GM20000 (cell line): ENCODE results near the gene RPS19BP1.

Source experiments
- DNase-seq: peaks from one replicate; pipeline ENCODE4 v3.0.0; 2012; ENCODE audit warnings: low spot score
- TF ChIP-seq, protein P1 (sequence below): IDR thresholded peaks from 2 replicates; pipeline ENCODE4 v1.5.1; 2012; ENCODE audit warnings: mild to moderate bottlenecking, control low read depth; ENCODE audit errors: extremely low read depth, missing control alignments

Gene RPS19BP1

GRCh38 chr22:39520226-39521105 lies 12.1 kb downstream of the RPS19BP1 start, which contains the start of gene ATF4:
Gene ATF4 (plus strand): TSS chr22:39520562. CDS start chr22:39521446, 884 bp downstream.
- DNase-seq, result peak; percentile 89
- TF ChIP-seq, protein P1, sequence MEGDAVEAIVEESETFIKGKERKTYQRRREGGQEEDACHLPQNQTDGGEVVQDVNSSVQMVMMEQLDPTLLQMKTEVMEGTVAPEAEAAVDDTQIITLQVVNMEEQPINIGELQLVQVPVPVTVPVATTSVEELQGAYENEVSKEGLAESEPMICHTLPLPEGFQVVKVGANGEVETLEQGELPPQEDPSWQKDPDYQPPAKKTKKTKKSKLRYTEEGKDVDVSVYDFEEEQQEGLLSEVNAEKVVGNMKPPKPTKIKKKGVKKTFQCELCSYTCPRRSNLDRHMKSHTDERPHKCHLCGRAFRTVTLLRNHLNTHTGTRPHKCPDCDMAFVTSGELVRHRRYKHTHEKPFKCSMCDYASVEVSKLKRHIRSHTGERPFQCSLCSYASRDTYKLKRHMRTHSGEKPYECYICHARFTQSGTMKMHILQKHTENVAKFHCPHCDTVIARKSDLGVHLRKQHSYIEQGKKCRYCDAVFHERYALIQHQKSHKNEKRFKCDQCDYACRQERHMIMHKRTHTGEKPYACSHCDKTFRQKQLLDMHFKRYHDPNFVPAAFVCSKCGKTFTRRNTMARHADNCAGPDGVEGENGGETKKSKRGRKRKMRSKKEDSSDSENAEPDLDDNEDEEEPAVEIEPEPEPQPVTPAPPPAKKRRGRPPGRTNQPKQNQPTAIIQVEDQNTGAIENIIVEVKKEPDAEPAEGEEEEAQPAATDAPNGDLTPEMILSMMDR, result no peak

- peak; percentile 98 for DNase-seq
- TF ChIP-seq, protein P1, result peak; percentile 54
Measured at GRCh38 chr22:39519681-39520225, 12.8 kb downstream of the RPS19BP1 start.

DNA sequence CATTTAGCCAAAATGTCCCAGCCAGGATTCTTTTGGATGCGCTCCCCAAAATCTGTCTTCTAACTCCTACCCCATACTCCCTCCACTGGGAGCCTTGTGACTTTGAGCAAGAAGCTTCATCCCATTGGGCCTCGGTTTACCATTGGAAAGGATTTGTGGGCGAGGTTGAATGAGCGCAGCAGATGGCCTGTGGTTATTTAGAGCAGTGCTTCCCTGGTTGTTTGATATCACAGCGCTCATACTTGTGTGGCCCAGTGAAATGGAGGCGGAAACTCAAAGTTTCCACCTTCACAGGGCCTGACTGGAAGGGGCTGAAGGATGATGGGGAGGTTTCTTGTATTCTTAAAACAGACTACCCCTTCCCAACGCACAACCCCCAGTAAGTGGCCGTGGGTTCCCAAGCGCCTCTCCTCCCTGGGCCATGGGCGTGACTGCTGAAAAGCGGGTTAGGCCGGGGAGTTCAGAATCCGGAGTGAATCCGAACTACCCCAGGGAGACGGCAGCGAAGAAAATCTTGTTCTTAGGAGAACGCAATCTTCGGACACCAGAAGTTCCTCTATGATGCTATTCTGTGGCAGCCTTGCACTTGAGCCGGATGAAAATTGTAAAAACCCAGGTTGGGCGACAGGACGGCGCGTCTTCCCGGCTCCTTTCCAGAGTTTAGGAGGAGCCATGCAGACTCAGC lies 13.4 kb downstream of the RPS19BP1 start:
- TF ChIP-seq, protein P1, result no peak
- no peak for DNase-seq

GRCh38 chr22:39518144-39518786 lies 14.3 kb downstream of the RPS19BP1 start:
- TF ChIP-seq, protein P1, result no peak
- no peak for DNase-seq

- TF ChIP-seq, protein P1, result no peak
- DNase-seq, result no peak
Measured at GRCh38 chr22:39517470-39517869, 15.1 kb downstream of the RPS19BP1 start.

- DNase-seq, result no peak
Measured at GRCh38 chr22:39515266-39516050, 17.1 kb downstream of the RPS19BP1 start.

More at GRCh38 chr22:39515266-39516050, 17.1 kb downstream of the RPS19BP1 start:
- TF ChIP-seq, protein P1, result no peak
